GM19438 (cell line): ENCODE data around the gene FAM174C.
"Not testable (repeated sequence)": the region's sequence is repeated elsewhere in the genome, so short reads cannot be mapped to it uniquely, and the experiment has no call there.

ENCODE experiments used
- ATAC-seq: cut with Tn5 transposase; IDR thresholded peaks from one replicate; pipeline ENCODE4 v1.9.1; 2021; ENCODE audit warnings: low read depth; ENCODE audit not compliant: unreplicated experiment

Gene FAM174C

GRCh38 chr19:1296078-1296477 lies 20.7 kb downstream of the FAM174C start:
- ATAC-seq: no peak

- no peak for ATAC-seq
These were observed 21.4 kb downstream of the FAM174C start for GRCh38 chr19:1296575-1297271.

- no peak for ATAC-seq
These were observed 22.9 kb downstream of the FAM174C start for GRCh38 chr19:1298235-1298634.

GRCh38 chr19:1299801-1300200 lies 24.5 kb downstream of the FAM174C start:
- ATAC-seq: no peak

GRCh38 chr19:1300744-1301490 lies 25.6 kb downstream of the FAM174C start:
- no peak for ATAC-seq

- ATAC-seq: no peak
These were observed 27.4 kb downstream of the FAM174C start for GRCh38 chr19:1302533-1303239.

- no peak for ATAC-seq
These were observed 29.0 kb downstream of the FAM174C start for GRCh38 chr19:1304197-1304924.

GRCh38 chr19:1305354-1305753 lies 30.0 kb downstream of the FAM174C start:
- ATAC-seq: not testable (repeated sequence)

GRCh38 chr19:1307320-1307719 lies 32.0 kb downstream of the FAM174C start:
- ATAC-seq: no peak

- ATAC-seq: no peak
These were observed 32.5 kb downstream of the FAM174C start for GRCh38 chr19:1307755-1308303.

GRCh38 chr19:1308718-1309117 lies 33.4 kb downstream of the FAM174C start:
- ATAC-seq: no peak

GRCh38 chr19:1309977-1310852 lies 34.9 kb downstream of the FAM174C start:
- no peak for ATAC-seq

- no peak for ATAC-seq
These were observed 35.5 kb downstream of the FAM174C start for GRCh38 chr19:1310853-1311180.

GRCh38 chr19:1311543-1312091 lies 36.3 kb downstream of the FAM174C start:
- ATAC-seq: no peak

- ATAC-seq: no peak
These were observed 37.7 kb downstream of the FAM174C start for GRCh38 chr19:1312767-1313694.

- no peak for ATAC-seq
These were observed 38.6 kb downstream of the FAM174C start for GRCh38 chr19:1313695-1314613.

GRCh38 chr19:1315470-1316166 lies 40.3 kb downstream of the FAM174C start:
- ATAC-seq: no peak
